HEK293 (cell line): ENCODE results near the gene ARSB.

Experiments
- CTCF ChIA-PET: fragments of 350-600 bp; formaldehyde crosslinking; extraction: SDS; loops from one replicate; lab custom pipeline; 2021; ENCODE audit warnings: antibody characterized with exemption; lab: Yijun Ruan, JAX
- POLR2A ChIA-PET: fragments of 300-600 bp; formaldehyde crosslinking; extraction: SDS; loops from one replicate; lab custom pipeline; 2020; ENCODE audit warnings: antibody characterized with exemption, inconsistent platforms; lab: Yijun Ruan, JAX
- H3K27ac ChIP-seq: fragments of 200-500 bp; sonication (Bioruptor generic); 2 replicates; pipeline ENCODE4 v1.5.1; 2014; ENCODE audit warnings: low read depth, low read length, control low read depth, inconsistent platforms; ENCODE audit errors: extremely low read depth
- H3K36me3 ChIP-seq, 2 experiments: fragments of 200-500 bp in 1 of 2; sonication (Bioruptor generic) in 1 of 2; 1 replicate in 1 of 2; 2 replicates in 1 of 2; pipeline ENCODE4 v1.5.1; 2014 to 2017; ENCODE audit warnings: inconsistent platforms in 2 of 2, low read length in 2 of 2; ENCODE audit not compliant: control insufficient read depth in 2 of 2, insufficient read depth in 1 of 2
- H3K4me1 ChIP-seq: fragments of 200-500 bp; sonication (Bioruptor generic); 2 replicates; pipeline ENCODE4 v1.5.1; 2014; ENCODE audit warnings: mild to moderate bottlenecking, low read length, inconsistent platforms; ENCODE audit not compliant: control insufficient read depth, insufficient read depth
- H3K4me3 ChIP-seq: 2 replicates; pipeline ENCODE4 v1.5.1; 2011; ENCODE audit warnings: low read depth, mild to moderate bottlenecking, control low read depth, low read length, moderate library complexity
- H3K9me3 ChIP-seq: fragments of 200-500 bp; sonication (Bioruptor generic); 2 replicates; pipeline ENCODE4 v1.5.1; 2014; ENCODE audit warnings: low read depth, low read length, inconsistent platforms; ENCODE audit not compliant: control insufficient read depth, insufficient read depth
- GLIS2 ChIP-seq: fragments of 450-650 bp; formaldehyde crosslinking; IDR thresholded peaks from 2 replicates; pipeline ENCODE4 v1.5.1; 2016; ENCODE audit warnings: missing biosample characterization, missing genetic modification characterization
- KLF1 ChIP-seq: fragments of 450-650 bp; formaldehyde crosslinking; IDR thresholded peaks from 2 replicates; pipeline ENCODE4 v1.5.1; 2016; ENCODE audit warnings: missing biosample characterization, missing genetic modification characterization
- ZBTB49 ChIP-seq: fragments of 450-650 bp; formaldehyde crosslinking; IDR thresholded peaks from 2 replicates; pipeline ENCODE4 v1.5.1; 2016; ENCODE audit warnings: missing biosample characterization, missing genetic modification characterization, low read depth
- ZEB2 ChIP-seq: fragments of 450-650 bp; formaldehyde crosslinking; IDR thresholded peaks from 2 replicates; pipeline ENCODE4 v1.5.1; 2016; ENCODE audit warnings: missing biosample characterization, missing genetic modification characterization
- ZNF10 ChIP-seq: fragments of 450-650 bp; formaldehyde crosslinking; IDR thresholded peaks from 2 replicates; pipeline ENCODE4 v1.5.1; 2017; ENCODE audit warnings: missing biosample characterization, missing genetic modification characterization
- ZNF16 ChIP-seq: fragments of 450-650 bp; formaldehyde crosslinking; IDR thresholded peaks from 2 replicates; pipeline ENCODE4 v1.5.1; 2016; ENCODE audit warnings: low read depth, missing biosample characterization, missing genetic modification characterization
- ZNF18 ChIP-seq: fragments of 450-650 bp; formaldehyde crosslinking; IDR thresholded peaks from 2 replicates; pipeline ENCODE4 v1.5.1; 2016; ENCODE audit warnings: missing biosample characterization, missing genetic modification characterization
- ZNF37A ChIP-seq: fragments of 450-650 bp; IDR thresholded peaks from 2 replicates; pipeline ENCODE4 v1.5.1; 2018; ENCODE audit warnings: missing biosample characterization, missing genetic modification characterization
- ZNF426 ChIP-seq: fragments of 450-650 bp; formaldehyde crosslinking; IDR thresholded peaks from 2 replicates; pipeline ENCODE4 v1.5.1; 2017; ENCODE audit warnings: missing biosample characterization, missing genetic modification characterization, mild to moderate bottlenecking, inconsistent platforms, moderate library complexity
- ZNF558 ChIP-seq: fragments of 450-650 bp; formaldehyde crosslinking; IDR thresholded peaks from 2 replicates; pipeline ENCODE4 v1.5.1; 2016; ENCODE audit warnings: missing biosample characterization, missing genetic modification characterization
- ZNF624 ChIP-seq: fragments of 450-650 bp; formaldehyde crosslinking; IDR thresholded peaks from 2 replicates; pipeline ENCODE4 v1.5.1; 2017; ENCODE audit warnings: missing biosample characterization, missing genetic modification characterization
- ZNF626 ChIP-seq: fragments of 450-650 bp; sonication (Bioruptor Pico); formaldehyde crosslinking; IDR thresholded peaks from 2 replicates; pipeline ENCODE4 v1.5.1; 2018; ENCODE audit warnings: missing biosample characterization, missing genetic modification characterization, inconsistent platforms
- ZNF707 ChIP-seq: fragments of 450-650 bp; formaldehyde crosslinking; IDR thresholded peaks from 2 replicates; pipeline ENCODE4 v1.5.1; 2016; ENCODE audit warnings: missing biosample characterization, missing genetic modification characterization
- ZNF791 ChIP-seq: fragments of 450-650 bp; formaldehyde crosslinking; IDR thresholded peaks from 2 replicates; pipeline ENCODE4 v1.5.1; 2016; ENCODE audit warnings: missing biosample characterization, missing genetic modification characterization
- ZSCAN18 ChIP-seq: fragments of 450-650 bp; formaldehyde crosslinking; IDR thresholded peaks from 2 replicates; pipeline ENCODE4 v1.5.1; 2016; ENCODE audit warnings: missing biosample characterization, missing genetic modification characterization
- ZSCAN5A ChIP-seq: fragments of 450-650 bp; formaldehyde crosslinking; IDR thresholded peaks from 2 replicates; pipeline ENCODE4 v1.5.1; 2016; ENCODE audit warnings: missing biosample characterization, missing genetic modification characterization

The ARSB gene

GRCh38 chr5:78747705-78748359 lies 237.3 kb downstream of the ARSB start:
- ChIA-PET POLR2A (no interaction called here), CTCF (interaction anchor here (0.6 to 0.7 kb wide), 5 partner anchors 28 to 677 kb away, joined by 3 to 8 read pairs (median 3); no protein-coding TSS in a partner anchor)
- Histone ChIP-seq H3K4me1 (no peaks in the 10 kb centered on the region), H3K9me3 (no peaks in the 10 kb centered on the region), H3K27ac (no peak overlapping the region), H3K4me3 (no peak overlapping the region), H3K36me3 (no peaks in the 10 kb centered on the region)
- no peak for TF ChIP-seq ZNF10 (tag by site-specific recombination)
- TF ChIP-seq ZSCAN18: no peak
- TF ChIP-seq ZNF426 (tag by site-specific recombination): no peak
- TF ChIP-seq ZNF558 (tag by site-specific recombination): no peak

- POLR2A ChIA-PET: no interaction called here
- CTCF ChIA-PET: interaction anchor here (0.6 kb wide), 3 partner anchors 29 to 678 kb away, joined by 3 to 8 read pairs (median 3); no protein-coding TSS in a partner anchor
- no peaks in the 10 kb centered on the region for H3K9me3 ChIP-seq
These were observed 238.1 kb downstream of the ARSB start for GRCh38 chr5:78747055-78747454.

More at GRCh38 chr5:78747055-78747454, 238.1 kb downstream of the ARSB start:
- no peaks in the 10 kb centered on the region for H3K36me3 ChIP-seq
- H3K4me3 ChIP-seq: no peak overlapping the region
- H3K4me1 ChIP-seq: no peaks in the 10 kb centered on the region
- no peak overlapping the region for H3K27ac ChIP-seq
- no peak for TF ChIP-seq ZNF16
- no peak for TF ChIP-seq ZEB2 (tag by site-specific recombination)
- no peak for TF ChIP-seq ZNF18 (tag by site-specific recombination)
- no peak for TF ChIP-seq ZSCAN5A (tag by site-specific recombination)
- no peak for TF ChIP-seq ZNF626 (tag by site-specific recombination)
- no peak for TF ChIP-seq ZNF624
- TF ChIP-seq GLIS2: no peak
- TF ChIP-seq ZNF707: no peak
- no peak for TF ChIP-seq ZNF791 (tag by site-specific recombination)
- no peak for TF ChIP-seq ZBTB49 (tag by site-specific recombination)
- TF ChIP-seq KLF1: no peak
- TF ChIP-seq ZNF37A (tag by site-specific recombination): no peak
